Type B pancreatic cell (in vitro differentiated cells): ENCODE measurements around the gene ZBTB9. TPM values are rescaled to one million over a fixed set of nuclear protein-coding genes. Genes with fewer than 3 reads are reported as not detected.

Experiments used
- DNase-seq: peaks from one replicate; pipeline ENCODE4 v3.0.0; 2021; ENCODE audit warnings: mixed read lengths; ENCODE audit not compliant: unreplicated experiment; ENCODE audit errors: extremely low spot score
- H3K27ac Mint-ChIP-seq: 2 replicates; pipeline ENCODE4 v1.8.0; 2021; ENCODE audit warnings: mild to moderate bottlenecking, mixed read lengths
- H3K27me3 Mint-ChIP-seq: 2 replicates; pipeline ENCODE4 v1.8.0; 2021; ENCODE audit warnings: mixed read lengths
- H3K36me3 Mint-ChIP-seq: 2 replicates; pipeline ENCODE4 v1.8.0; 2021; ENCODE audit warnings: mixed read lengths
- H3K4me1 Mint-ChIP-seq: one replicate; pipeline ENCODE4 v1.8.0; 2021; ENCODE audit warnings: mixed read lengths; ENCODE audit not compliant: unreplicated experiment
- H3K4me3 Mint-ChIP-seq: 2 replicates; pipeline ENCODE4 v1.8.0; 2021; ENCODE audit warnings: mild to moderate bottlenecking, mixed read lengths
- H3K9me3 Mint-ChIP-seq: 2 replicates; pipeline ENCODE4 v1.8.0; 2021; ENCODE audit warnings: mixed read lengths
- total RNA-seq: library from RNA; stranded (reverse); gene quantifications from 2 replicates; pipeline ENCODE4 v1.2.1, GENCODE V29; 2021; ENCODE audit warnings: low replicate concordance
- TF ChIP-seq, protein P1 (sequence below): fragments of 200-600 bp; sonication (generic); conservative IDR thresholded peaks from 2 replicates; pipeline ENCODE4 v1.5.0; 2021; ENCODE audit warnings: antibody characterized with exemption, mild to moderate bottlenecking

Gene ZBTB9
- total RNA-seq, 1 donor from 2014 or later, result 14.5 TPM

GRCh38 chr6:33413241-33414120 is 40.9 kb upstream of the ZBTB9 start:
- peaks cover 51% of the 10 kb centered on the region for H3K4me1 Mint-ChIP-seq
- DNase-seq, result no peak
- H3K36me3 Mint-ChIP-seq, result peaks cover 10% of the 10 kb centered on the region
- peak overlapping the region; percentile 70 for H3K27ac Mint-ChIP-seq
- no peaks in the 10 kb centered on the region for H3K9me3 Mint-ChIP-seq
- TF ChIP-seq, protein P1, sequence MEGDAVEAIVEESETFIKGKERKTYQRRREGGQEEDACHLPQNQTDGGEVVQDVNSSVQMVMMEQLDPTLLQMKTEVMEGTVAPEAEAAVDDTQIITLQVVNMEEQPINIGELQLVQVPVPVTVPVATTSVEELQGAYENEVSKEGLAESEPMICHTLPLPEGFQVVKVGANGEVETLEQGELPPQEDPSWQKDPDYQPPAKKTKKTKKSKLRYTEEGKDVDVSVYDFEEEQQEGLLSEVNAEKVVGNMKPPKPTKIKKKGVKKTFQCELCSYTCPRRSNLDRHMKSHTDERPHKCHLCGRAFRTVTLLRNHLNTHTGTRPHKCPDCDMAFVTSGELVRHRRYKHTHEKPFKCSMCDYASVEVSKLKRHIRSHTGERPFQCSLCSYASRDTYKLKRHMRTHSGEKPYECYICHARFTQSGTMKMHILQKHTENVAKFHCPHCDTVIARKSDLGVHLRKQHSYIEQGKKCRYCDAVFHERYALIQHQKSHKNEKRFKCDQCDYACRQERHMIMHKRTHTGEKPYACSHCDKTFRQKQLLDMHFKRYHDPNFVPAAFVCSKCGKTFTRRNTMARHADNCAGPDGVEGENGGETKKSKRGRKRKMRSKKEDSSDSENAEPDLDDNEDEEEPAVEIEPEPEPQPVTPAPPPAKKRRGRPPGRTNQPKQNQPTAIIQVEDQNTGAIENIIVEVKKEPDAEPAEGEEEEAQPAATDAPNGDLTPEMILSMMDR, result no peak
- H3K27me3 Mint-ChIP-seq, result peaks cover 3% of the 10 kb centered on the region
- peak overlapping the region; percentile 76 for H3K4me3 Mint-ChIP-seq

DNA sequence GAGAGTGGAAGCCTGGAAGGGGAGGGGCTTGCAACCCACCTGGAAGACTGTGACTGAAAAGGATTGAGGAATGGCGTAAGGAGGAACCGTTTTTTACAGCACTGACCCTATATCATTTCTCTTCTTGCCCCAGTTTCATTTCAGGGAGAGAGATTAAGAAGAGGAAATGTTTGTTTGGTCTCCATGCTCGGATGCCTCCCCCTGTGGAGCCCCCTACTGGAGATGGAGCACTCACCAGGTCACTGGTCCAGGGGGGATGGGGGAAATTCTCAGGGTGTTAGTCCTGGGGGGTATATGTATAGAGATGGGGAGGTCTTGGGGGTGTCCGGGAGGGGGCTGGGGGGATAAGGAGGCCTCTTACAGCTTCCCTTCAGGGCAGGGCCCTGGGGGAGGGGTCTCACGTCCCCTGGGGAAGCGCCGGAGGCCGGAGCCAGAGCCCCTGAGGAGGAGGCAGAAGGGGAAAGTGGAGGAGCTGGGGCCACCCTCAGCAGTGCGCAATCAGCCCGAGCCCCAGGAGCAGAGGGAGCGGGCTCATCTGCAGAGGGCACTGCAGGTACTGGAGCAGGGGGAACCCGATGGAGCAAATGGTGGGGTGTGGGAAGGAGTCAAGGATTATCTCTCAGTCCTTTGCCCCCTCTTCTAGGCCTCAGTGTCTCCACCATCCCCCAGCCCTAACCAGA is 39.6 kb upstream of the ZBTB9 start:
- DNase-seq, result no peak
- peak overlapping the region; percentile 70 for H3K27ac Mint-ChIP-seq
- TF ChIP-seq, protein P1, result peak; percentile 61
- H3K4me3 Mint-ChIP-seq, result peak overlapping the region; percentile 75
- H3K27me3 Mint-ChIP-seq, result peaks cover 3% of the 10 kb centered on the region
- H3K36me3 Mint-ChIP-seq, result peaks cover 10% of the 10 kb centered on the region
- H3K4me1 Mint-ChIP-seq, result peaks cover 61% of the 10 kb centered on the region
- no peaks in the 10 kb centered on the region for H3K9me3 Mint-ChIP-seq

DNA sequence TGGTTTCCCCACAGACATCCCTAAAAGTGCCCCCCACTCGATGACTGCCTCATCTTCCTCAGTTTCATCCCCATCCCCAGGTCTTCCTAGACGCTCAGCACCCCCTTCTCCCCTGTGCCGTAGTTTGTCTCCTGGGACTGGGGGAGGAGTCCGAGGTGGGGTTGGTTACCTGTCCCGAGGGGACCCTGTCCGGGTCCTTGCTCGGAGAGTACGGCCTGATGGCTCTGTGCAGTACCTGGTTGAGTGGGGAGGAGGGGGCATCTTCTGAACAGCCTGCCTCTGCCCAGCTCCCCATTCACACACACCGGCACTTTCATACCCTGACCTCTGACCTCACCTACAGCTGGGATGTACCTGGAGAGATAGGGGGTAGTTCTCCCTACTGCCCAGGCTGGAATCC is 38.5 kb upstream of the ZBTB9 start:
- Mint-ChIP-seq H3K4me3 (peak overlapping the region; percentile 75), H3K9me3 (no peaks in the 10 kb centered on the region), H3K27ac (peak overlapping the region; percentile 16), H3K36me3 (peaks cover 10% of the 10 kb centered on the region), H3K4me1 (peaks cover 60% of the 10 kb centered on the region), H3K27me3 (peaks cover 3% of the 10 kb centered on the region)
- no peak for DNase-seq
- TF ChIP-seq, protein P1, result no peak

DNA sequence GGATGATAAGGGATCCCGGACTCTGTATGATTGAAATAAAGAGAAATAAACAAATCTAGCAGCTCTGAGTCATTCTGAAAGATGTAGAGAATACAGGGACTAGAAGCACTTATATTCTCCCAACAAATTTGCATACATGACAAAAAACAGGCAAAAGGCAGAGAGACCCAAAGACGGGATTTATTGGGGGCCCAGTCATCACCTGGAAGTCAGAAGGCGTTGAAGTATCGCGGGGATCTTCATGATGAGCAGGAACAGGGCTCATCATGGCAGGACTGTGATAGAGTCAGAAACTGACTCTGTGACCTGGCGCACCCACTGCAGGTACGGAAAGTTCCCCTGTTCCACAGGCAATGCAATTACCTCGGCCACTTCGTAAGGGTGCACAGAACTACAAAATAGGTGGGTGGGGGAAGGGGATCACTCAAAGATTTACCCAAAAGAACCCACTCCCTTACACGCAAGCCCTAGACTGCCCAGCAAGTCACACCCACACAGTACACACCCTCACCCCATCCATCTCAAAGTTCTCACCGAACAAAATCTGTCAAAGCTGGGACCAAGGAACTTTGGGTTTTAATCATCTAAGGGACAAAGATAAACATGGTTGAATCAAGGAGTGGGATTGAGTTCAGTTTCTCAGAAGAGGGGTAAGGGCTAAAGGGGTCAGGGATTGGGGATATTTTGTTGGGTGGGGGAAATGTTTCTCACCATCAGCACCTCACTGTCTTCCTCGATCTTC is 37.8 kb upstream of the ZBTB9 start:
- Mint-ChIP-seq H3K27ac (peak overlapping the region; percentile 99), H3K4me1 (peaks cover 62% of the 10 kb centered on the region), H3K4me3 (peak overlapping the region; percentile 96), H3K36me3 (peaks cover 10% of the 10 kb centered on the region), H3K27me3 (peaks cover 8% of the 10 kb centered on the region), H3K9me3 (no peaks in the 10 kb centered on the region)
- TF ChIP-seq, protein P1, result no peak
- DNase-seq, result no peak

DNA sequence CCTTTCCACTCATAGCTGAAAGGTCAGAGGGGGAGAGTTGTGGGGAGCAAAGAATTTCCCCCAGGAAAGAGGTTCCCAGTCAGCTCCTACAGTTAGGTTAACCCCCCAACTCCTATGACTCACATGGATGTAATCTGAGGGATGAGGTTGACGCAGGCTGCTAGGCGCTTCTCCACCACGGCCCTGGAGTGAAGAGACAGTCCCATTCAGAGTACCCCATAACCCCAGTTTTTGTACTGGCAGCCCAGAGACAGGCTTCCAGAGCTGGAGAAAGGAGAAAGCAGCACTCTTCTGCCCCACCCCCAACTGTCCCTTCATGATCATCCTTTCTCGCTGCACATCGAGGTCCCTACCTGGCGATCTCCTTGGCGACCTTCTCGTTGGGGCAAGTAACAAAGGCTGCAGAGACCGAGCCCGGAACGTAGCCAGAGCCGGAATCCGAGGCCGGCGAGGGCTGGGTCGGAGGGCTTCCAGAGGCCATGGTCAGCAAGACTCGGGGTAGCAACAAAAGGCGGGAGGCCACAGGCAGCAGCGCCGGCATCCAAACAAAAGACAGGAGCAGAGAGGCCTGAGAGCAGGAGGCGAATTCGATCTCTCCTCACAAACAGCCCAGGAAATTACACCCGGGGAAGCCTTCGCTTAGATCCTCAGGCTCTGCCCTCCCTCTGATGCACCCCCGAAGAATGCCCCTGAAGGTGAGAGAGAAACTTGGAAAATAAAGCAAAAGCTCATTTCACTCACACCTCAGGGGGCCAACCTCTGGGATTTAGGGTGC is 37.1 kb upstream of the ZBTB9 start:
- no peak for DNase-seq

More for the DNA sequence above, 37.1 kb upstream of the ZBTB9 start:
- Mint-ChIP-seq H3K4me3 (peak overlapping the region; percentile 96), H3K9me3 (no peaks in the 10 kb centered on the region), H3K4me1 (peaks cover 63% of the 10 kb centered on the region), H3K36me3 (peaks cover 10% of the 10 kb centered on the region), H3K27me3 (peaks cover 8% of the 10 kb centered on the region), H3K27ac (peak overlapping the region; percentile 99)
- TF ChIP-seq, protein P1, result no peak
